ENCODE data around the gene GRIK3.

Gene GRIK3

DNA sequence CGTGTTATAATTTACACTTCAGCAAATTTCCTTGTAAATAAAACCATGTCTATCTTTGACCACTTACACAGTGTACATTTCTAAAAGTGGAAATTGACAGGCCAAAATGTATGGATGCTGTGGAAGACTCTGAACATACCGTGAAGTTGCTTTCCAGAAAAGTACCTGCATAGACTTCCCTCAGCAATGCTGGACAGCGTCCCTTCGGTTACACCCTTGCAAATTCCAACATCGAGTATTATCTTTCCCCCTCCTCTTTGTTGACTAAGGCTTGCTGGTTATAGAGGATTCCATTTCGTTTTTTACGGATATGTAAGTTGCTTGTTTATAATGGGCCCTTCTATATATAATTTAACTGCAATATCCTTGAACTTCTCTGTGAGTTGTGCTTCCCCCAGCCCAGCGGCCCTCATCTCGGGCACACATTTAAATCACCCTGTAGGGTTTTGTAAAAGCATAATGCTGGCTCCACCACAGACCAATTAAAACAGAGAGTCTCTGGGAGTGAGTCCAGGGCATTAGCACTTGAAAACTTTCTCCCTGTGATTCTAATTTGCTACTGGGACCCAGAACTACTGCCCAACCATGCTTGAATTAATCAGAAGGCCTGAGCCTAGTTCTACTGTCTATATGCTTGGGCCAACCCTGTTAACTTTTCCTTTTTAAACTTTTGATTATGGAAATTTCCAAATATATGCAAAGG lies 230.3 kb downstream of the GRIK3 start:
- Histone ChIP-seq H3K27ac (ENCODE audit: low read length) (no peak overlapping the region), H3K9me3 (ENCODE audit: control insufficient read depth, low read depth, low read length) (no peaks in the 10 kb centered on the region), H3K9ac (ENCODE audit: low read length) (no peak overlapping the region)

DNA sequence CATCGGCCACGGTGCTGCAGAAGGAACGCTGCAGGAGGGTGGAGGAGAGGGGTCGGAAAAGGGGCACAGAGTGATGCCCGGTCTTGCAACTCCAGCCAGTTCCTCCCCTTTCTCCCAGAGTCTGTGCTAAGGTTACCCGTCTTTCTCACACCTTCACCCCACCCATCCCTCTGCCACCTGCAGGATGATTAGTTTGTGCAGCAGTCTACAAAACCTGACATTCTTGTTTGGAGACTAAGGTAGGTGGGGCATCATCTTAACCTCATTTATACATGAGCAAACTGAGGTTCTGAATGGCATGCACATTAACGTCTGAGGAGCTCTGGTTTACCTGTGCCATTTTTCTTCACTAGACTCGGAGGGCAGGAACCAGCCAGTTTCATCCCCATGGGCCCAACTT lies 232.3 kb downstream of the GRIK3 start:
- no peak overlapping the region for H3K27ac ChIP-seq (ENCODE audit: low read length)
- no peaks in the 10 kb centered on the region for H3K9me3 ChIP-seq (ENCODE audit: control insufficient read depth, low read depth, low read length)
- peaks cover 13% of the 10 kb centered on the region for H3K4me1 ChIP-seq (ENCODE audit: control insufficient read depth, low read depth, low read length)
- no peaks in the 10 kb centered on the region for H3K27me3 ChIP-seq (ENCODE audit: control insufficient read depth, insufficient read depth, low read length)
- no peaks in the 10 kb centered on the region for H3K36me3 ChIP-seq (ENCODE audit: control insufficient read depth, low read depth, low read length)
- H3K9ac ChIP-seq (ENCODE audit: low read length) = no peak overlapping the region
- no peak overlapping the region for H3K4me3 ChIP-seq (ENCODE audit: low read length)

More for the DNA sequence above, 230.3 kb downstream of the GRIK3 start:
- no peaks in the 10 kb centered on the region for H3K27me3 ChIP-seq (ENCODE audit: control insufficient read depth, insufficient read depth, low read length)
- no peaks in the 10 kb centered on the region for H3K36me3 ChIP-seq (ENCODE audit: control insufficient read depth, low read depth, low read length)
- H3K4me1 ChIP-seq (ENCODE audit: control insufficient read depth, low read depth, low read length) = peaks cover 13% of the 10 kb centered on the region
- no peak overlapping the region for H3K4me3 ChIP-seq (ENCODE audit: low read length)

DNA sequence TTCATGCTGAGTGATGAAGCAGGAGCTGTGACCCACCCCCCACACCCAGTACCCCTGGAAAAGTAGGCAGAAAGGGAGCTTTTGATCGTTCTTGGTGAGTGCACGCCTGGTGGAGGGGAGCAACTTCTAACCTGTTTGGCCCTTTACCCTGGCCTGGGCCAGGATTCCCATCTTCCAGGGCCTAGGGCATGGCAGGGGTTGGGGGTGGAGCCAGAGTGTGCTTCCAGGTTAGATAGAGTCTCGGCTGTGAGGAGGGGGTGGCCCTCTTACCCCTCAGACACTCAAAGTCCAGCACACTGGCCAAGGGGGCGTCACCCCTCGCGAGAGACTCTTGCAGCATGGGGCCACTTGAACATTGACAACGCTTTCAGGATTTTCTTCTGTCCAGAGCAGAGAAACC lies 236.6 kb downstream of the GRIK3 start:
- Histone ChIP-seq H3K4me3 (ENCODE audit: low read length) (no peak overlapping the region), H3K36me3 (ENCODE audit: control insufficient read depth, low read depth, low read length) (no peaks in the 10 kb centered on the region), H3K27ac (ENCODE audit: low read length) (no peak overlapping the region), H3K9ac (ENCODE audit: low read length) (no peak overlapping the region), H3K4me1 (ENCODE audit: control insufficient read depth, low read depth, low read length) (no peaks in the 10 kb centered on the region), H3K27me3 (ENCODE audit: control insufficient read depth, insufficient read depth, low read length) (no peaks in the 10 kb centered on the region), H3K9me3 (ENCODE audit: control insufficient read depth, low read depth, low read length) (no peaks in the 10 kb centered on the region)

DNA sequence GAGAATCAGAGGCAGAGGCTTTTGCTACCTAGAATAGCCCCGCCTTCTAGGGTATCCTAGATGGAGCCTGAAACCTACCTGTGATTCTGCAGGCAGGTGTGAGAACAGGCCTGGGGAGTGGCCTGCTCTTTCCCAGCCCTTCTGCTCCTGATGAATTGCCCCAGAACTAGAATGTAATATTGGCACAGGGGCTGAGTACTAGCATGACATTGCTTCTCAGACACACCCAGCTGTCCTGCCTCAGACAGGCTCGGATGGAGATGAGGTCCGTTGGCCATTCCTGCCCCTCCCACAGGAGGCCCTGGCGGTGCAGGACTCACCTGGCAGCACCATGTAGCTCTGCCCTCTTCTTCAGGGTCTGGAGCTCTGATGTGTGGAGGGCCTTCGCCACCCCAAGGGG lies 237.6 kb downstream of the GRIK3 start:
- Histone ChIP-seq H3K27ac (ENCODE audit: low read length) (no peak overlapping the region), H3K9me3 (ENCODE audit: control insufficient read depth, low read depth, low read length) (no peaks in the 10 kb centered on the region), H3K4me3 (ENCODE audit: low read length) (no peak overlapping the region), H3K27me3 (ENCODE audit: control insufficient read depth, insufficient read depth, low read length) (no peaks in the 10 kb centered on the region), H3K36me3 (ENCODE audit: control insufficient read depth, low read depth, low read length) (no peaks in the 10 kb centered on the region), H3K9ac (ENCODE audit: low read length) (no peak overlapping the region), H3K4me1 (ENCODE audit: control insufficient read depth, low read depth, low read length) (no peaks in the 10 kb centered on the region)

DNA sequence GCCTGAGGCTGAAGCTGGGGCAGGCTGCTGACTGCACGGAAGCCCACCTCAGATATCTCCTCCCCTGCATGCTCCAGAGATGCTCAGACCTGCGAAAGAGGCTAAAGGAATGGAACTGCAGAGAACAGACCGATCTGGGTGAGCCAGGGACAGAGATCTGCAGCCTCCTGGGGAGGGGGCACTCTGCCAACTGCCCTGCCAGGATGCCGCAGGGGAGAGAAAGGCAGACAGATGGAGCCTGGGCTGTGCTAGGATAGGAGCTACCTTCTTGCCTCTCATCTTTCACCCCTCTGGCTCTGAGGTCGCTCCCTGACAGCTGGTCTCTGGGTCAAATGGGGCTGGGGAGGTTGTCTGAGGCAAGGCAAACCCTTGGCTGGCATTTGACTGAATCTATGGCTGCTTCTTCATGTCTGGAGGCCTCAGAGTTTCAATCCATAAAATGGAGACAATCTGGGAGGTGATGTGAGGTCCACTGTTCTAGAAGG lies 238.2 kb downstream of the GRIK3 start:
- Histone ChIP-seq H3K4me3 (ENCODE audit: low read length) (no peak overlapping the region), H3K9me3 (ENCODE audit: control insufficient read depth, low read depth, low read length) (no peaks in the 10 kb centered on the region), H3K36me3 (ENCODE audit: control insufficient read depth, low read depth, low read length) (no peaks in the 10 kb centered on the region), H3K4me1 (ENCODE audit: control insufficient read depth, low read depth, low read length) (no peaks in the 10 kb centered on the region), H3K27me3 (ENCODE audit: control insufficient read depth, insufficient read depth, low read length) (no peaks in the 10 kb centered on the region), H3K9ac (ENCODE audit: low read length) (no peak overlapping the region), H3K27ac (ENCODE audit: low read length) (no peak overlapping the region)

DNA sequence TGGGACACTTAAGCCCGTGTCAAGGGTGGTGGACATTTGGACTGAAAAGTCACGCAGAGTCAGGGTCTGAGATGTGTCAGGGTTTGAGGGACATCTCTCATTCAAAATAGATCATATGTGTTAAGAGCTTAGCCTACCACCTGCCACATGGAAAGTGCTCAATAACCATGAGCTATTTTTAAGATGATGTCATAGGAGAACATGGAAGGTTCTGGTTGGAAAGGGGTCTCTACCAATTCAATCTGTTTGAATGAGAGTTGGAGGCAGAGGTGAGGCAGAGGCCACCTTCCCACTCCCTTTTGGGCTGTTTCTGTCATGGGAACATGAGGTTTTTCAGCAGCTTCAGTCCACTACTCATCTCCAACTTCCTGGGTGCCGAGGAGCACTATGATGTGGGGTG lies 239.9 kb downstream of the GRIK3 start:
- Histone ChIP-seq H3K9me3 (ENCODE audit: control insufficient read depth, low read depth, low read length) (no peaks in the 10 kb centered on the region), H3K4me3 (ENCODE audit: low read length) (no peak overlapping the region), H3K36me3 (ENCODE audit: control insufficient read depth, low read depth, low read length) (no peaks in the 10 kb centered on the region), H3K27me3 (ENCODE audit: control insufficient read depth, insufficient read depth, low read length) (no peaks in the 10 kb centered on the region), H3K27ac (ENCODE audit: low read length) (no peak overlapping the region), H3K9ac (ENCODE audit: low read length) (no peak overlapping the region), H3K4me1 (ENCODE audit: control insufficient read depth, low read depth, low read length) (no peaks in the 10 kb centered on the region)

DNA sequence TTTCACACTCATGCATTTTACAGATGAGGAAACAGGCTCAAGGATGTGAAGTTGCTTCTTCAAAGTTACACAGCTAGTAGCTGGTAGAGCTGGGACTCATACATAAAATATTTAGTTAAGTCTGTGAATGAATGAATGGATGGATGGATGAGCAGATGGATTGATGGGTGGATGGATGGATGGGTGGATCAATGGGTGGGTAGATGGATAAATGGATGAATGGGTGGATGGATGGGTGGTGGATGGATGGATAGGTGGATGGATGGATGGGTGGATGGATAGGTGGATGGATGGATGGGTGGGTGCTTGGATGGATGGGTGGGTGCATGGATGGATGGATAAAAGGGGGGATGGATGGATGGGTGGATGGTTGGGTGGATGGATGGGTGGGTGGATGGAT lies 240.9 kb downstream of the GRIK3 start:
- Histone ChIP-seq H3K27me3 (ENCODE audit: control insufficient read depth, insufficient read depth, low read length) (no peaks in the 10 kb centered on the region), H3K4me3 (ENCODE audit: low read length) (no peak overlapping the region), H3K27ac (ENCODE audit: low read length) (no peak overlapping the region), H3K9ac (ENCODE audit: low read length) (no peak overlapping the region), H3K9me3 (ENCODE audit: control insufficient read depth, low read depth, low read length) (no peaks in the 10 kb centered on the region), H3K4me1 (ENCODE audit: control insufficient read depth, low read depth, low read length) (no peaks in the 10 kb centered on the region), H3K36me3 (ENCODE audit: control insufficient read depth, low read depth, low read length) (no peaks in the 10 kb centered on the region)

DNA sequence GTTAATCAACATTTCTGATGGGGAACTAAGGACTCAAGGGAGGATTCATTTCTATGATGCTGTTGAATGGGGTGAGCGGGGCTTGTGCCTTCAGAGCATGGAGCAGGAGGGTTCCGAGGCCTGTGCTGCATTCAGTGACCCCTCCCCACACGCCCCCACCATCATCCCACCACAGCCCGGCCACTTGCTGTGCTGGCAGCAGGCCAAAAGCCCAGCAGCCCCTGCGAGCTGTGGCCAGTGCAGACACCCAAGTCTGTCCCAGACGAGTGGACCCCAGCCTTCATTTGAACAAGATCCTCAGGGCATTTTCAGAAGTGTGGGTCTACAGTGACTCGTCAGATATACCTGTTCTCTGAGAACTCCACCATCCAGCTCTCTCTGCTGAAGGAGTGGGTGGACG lies 242.0 kb downstream of the GRIK3 start:
- H3K4me1 ChIP-seq (ENCODE audit: control insufficient read depth, low read depth, low read length) = no peaks in the 10 kb centered on the region
- no peaks in the 10 kb centered on the region for H3K9me3 ChIP-seq (ENCODE audit: control insufficient read depth, low read depth, low read length)
- no peak overlapping the region for H3K9ac ChIP-seq (ENCODE audit: low read length)
- H3K36me3 ChIP-seq (ENCODE audit: control insufficient read depth, low read depth, low read length) = no peaks in the 10 kb centered on the region
- no peak overlapping the region for H3K27ac ChIP-seq (ENCODE audit: low read length)
- no peak overlapping the region for H3K4me3 ChIP-seq (ENCODE audit: low read length)
- no peaks in the 10 kb centered on the region for H3K27me3 ChIP-seq (ENCODE audit: control insufficient read depth, insufficient read depth, low read length)

DNA sequence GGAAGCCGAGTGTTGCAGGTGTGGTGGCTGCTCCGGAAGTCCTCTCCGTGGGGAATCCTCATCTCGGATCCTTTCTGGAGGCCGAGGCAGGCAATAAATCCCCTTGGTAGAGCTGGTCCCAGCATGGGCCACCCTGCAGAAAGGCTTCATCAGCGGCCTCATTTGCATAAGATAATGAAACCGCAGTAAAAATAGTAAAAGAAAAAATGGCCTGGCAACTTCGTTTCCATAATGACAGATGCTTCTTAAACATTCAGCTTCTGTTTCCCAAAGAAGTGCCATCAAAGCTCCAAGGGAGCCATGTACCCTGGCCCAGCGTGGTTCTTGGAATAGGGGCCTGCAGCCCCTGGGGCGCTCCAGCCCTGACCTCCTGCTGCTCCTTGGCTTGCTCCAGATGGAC lies 244.1 kb downstream of the GRIK3 start:
- H3K9me3 ChIP-seq (ENCODE audit: control insufficient read depth, low read depth, low read length) = no peaks in the 10 kb centered on the region
- H3K9ac ChIP-seq (ENCODE audit: low read length) = no peak overlapping the region
- H3K4me3 ChIP-seq (ENCODE audit: low read length) = no peak overlapping the region
- no peaks in the 10 kb centered on the region for H3K4me1 ChIP-seq (ENCODE audit: control insufficient read depth, low read depth, low read length)
- H3K27ac ChIP-seq (ENCODE audit: low read length) = no peak overlapping the region
- no peaks in the 10 kb centered on the region for H3K36me3 ChIP-seq (ENCODE audit: control insufficient read depth, low read depth, low read length)
- no peaks in the 10 kb centered on the region for H3K27me3 ChIP-seq (ENCODE audit: control insufficient read depth, insufficient read depth, low read length)

DNA sequence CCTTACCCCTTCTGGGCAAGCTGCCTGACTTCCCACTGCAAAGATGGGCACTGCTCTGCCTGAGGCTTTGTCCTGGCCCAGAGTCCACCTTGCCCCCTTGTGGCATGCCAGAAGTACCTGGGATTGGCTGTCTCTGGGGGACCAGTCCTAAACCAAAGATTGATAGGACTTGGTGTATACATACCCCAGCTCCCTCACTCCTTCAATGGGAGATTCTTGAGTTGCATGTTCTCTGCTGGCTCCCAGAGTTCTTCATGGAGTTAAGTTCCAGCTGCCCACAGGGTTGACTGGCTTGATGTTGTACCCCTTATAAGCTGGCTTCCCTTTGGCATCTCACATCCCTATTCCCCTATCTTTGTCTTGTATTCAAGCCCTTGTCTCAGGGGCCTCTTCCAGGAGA lies 244.8 kb downstream of the GRIK3 start:
- H3K9ac ChIP-seq (ENCODE audit: low read length) = no peak overlapping the region
- no peaks in the 10 kb centered on the region for H3K36me3 ChIP-seq (ENCODE audit: control insufficient read depth, low read depth, low read length)
- no peaks in the 10 kb centered on the region for H3K9me3 ChIP-seq (ENCODE audit: control insufficient read depth, low read depth, low read length)
- no peak overlapping the region for H3K27ac ChIP-seq (ENCODE audit: low read length)
- H3K4me1 ChIP-seq (ENCODE audit: control insufficient read depth, low read depth, low read length) = no peaks in the 10 kb centered on the region
- H3K4me3 ChIP-seq (ENCODE audit: low read length) = no peak overlapping the region
- no peaks in the 10 kb centered on the region for H3K27me3 ChIP-seq (ENCODE audit: control insufficient read depth, insufficient read depth, low read length)

DNA sequence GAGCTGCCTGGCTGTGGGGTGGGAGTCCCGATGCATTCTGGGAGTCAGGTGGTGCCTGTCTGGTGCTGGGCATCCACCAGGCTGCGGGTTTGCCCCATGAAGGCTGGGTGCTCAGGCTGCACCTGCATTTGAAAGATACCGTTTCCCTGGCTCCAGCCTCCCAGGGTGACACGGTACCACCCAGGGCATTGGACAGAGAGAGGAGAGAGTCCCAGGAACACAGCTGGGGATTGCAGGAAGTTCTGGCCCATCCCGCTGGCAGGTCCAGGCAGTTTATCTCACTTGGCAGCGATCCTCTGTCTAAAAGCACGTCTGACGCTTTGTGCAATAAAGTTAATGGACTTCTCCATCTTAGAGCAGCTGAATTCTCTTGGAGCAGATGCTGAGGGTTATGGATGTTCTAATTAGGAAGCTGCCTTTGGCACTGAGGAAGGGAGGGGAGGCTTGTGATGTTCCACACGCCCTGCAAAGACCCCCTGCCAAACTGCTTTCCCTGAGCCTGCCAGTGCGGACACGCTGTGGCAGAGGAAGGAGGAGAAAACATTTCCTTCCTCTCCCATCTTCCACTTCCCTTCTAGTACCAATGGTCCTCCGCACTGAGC lies 246.9 kb downstream of the GRIK3 start:
- H3K9me3 ChIP-seq (ENCODE audit: control insufficient read depth, low read depth, low read length) = no peaks in the 10 kb centered on the region
- H3K9ac ChIP-seq (ENCODE audit: low read length) = no peak overlapping the region
- H3K27me3 ChIP-seq (ENCODE audit: control insufficient read depth, insufficient read depth, low read length) = no peaks in the 10 kb centered on the region
- H3K4me3 ChIP-seq (ENCODE audit: low read length) = no peak overlapping the region
- no peaks in the 10 kb centered on the region for H3K4me1 ChIP-seq (ENCODE audit: control insufficient read depth, low read depth, low read length)
- H3K27ac ChIP-seq (ENCODE audit: low read length) = no peak overlapping the region
- H3K36me3 ChIP-seq (ENCODE audit: control insufficient read depth, low read depth, low read length) = no peaks in the 10 kb centered on the region

DNA sequence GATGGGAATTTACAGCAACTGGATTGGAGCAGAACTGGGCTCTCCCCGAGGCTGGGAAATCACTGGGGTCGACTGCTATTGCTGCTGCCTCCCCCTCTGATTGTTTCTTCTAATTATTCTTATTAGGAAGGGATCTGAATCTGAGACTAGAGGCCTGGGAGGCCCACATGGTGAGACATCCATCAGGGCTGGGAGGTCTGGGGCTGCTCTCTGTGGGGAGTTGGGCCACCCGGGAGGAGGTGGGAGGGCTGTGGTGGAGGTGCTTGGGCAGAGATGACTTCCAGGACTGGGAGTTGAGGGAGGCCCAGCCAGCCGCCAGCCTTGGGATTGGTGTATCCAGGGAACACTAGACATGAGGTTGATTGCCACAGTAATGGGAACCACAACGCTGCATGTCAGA lies 247.9 kb downstream of the GRIK3 start:
- no peak overlapping the region for H3K4me3 ChIP-seq (ENCODE audit: low read length)

More for the DNA sequence above, 247.9 kb downstream of the GRIK3 start:
- H3K4me1 ChIP-seq (ENCODE audit: control insufficient read depth, low read depth, low read length) = no peaks in the 10 kb centered on the region
- H3K27me3 ChIP-seq (ENCODE audit: control insufficient read depth, insufficient read depth, low read length) = no peaks in the 10 kb centered on the region
- H3K36me3 ChIP-seq (ENCODE audit: control insufficient read depth, low read depth, low read length) = no peaks in the 10 kb centered on the region
- no peak overlapping the region for H3K27ac ChIP-seq (ENCODE audit: low read length)
- no peaks in the 10 kb centered on the region for H3K9me3 ChIP-seq (ENCODE audit: control insufficient read depth, low read depth, low read length)
- H3K9ac ChIP-seq (ENCODE audit: low read length) = no peak overlapping the region
